GM19467 (cell line): ENCODE results near the gene EHHADH.

ENCODE experiments used
- ATAC-seq: cut with Tn5 transposase; IDR thresholded peaks from one replicate; pipeline ENCODE4 v1.9.1; 2021; ENCODE audit warnings: mild to moderate bottlenecking, moderate library complexity; ENCODE audit not compliant: unreplicated experiment

The EHHADH gene

GRCh38 chr3:185199671-185200070 lies 54.2 kb downstream of the EHHADH start:
- ATAC-seq, result no peak

- no peak for ATAC-seq
Measured at GRCh38 chr3:185199206-185199605, 54.6 kb downstream of the EHHADH start.

- ATAC-seq, result no peak
Measured at GRCh38 chr3:185197068-185197467, 56.8 kb downstream of the EHHADH start.

- ATAC-seq, result no peak
Measured at GRCh38 chr3:185195652-185196051, 58.2 kb downstream of the EHHADH start.

- ATAC-seq, result no peak
Measured at GRCh38 chr3:185188816-185189215, 65.0 kb downstream of the EHHADH start.

GRCh38 chr3:185187391-185187790 lies 66.5 kb downstream of the EHHADH start:
- no peak for ATAC-seq

- no peak for ATAC-seq
Measured at GRCh38 chr3:185176750-185177359, 77.0 kb downstream of the EHHADH start.

GRCh38 chr3:185175370-185175987 lies 78.4 kb downstream of the EHHADH start:
- ATAC-seq, result peak; percentile 62

- ATAC-seq, result no peak
Measured at GRCh38 chr3:185172086-185173049, 81.5 kb downstream of the EHHADH start.

- ATAC-seq, result no peak
Measured at GRCh38 chr3:185164428-185165217, 89.2 kb downstream of the EHHADH start.

- no peak for ATAC-seq
Measured at GRCh38 chr3:185162634-185163033, 91.2 kb downstream of the EHHADH start.

GRCh38 chr3:185161761-185162160 lies 92.1 kb downstream of the EHHADH start:
- ATAC-seq, result no peak

GRCh38 chr3:185157347-185157746 lies 96.5 kb downstream of the EHHADH start:
- no peak for ATAC-seq

- no peak for ATAC-seq
Measured at GRCh38 chr3:185155678-185156077, 98.2 kb downstream of the EHHADH start.

- ATAC-seq, result no peak
Measured at GRCh38 chr3:185153861-185154629, 99.8 kb downstream of the EHHADH start.

- no peak for ATAC-seq
Measured at GRCh38 chr3:185153171-185153771, 100.6 kb downstream of the EHHADH start.

GRCh38 chr3:185152410-185153170 lies 101.3 kb downstream of the EHHADH start, which contains the start of gene C3orf70:
Gene C3orf70, minus strand, starts transcription at chr3:185153060. Its CDS starts 237 bp downstream, at chr3:185152823.
- ATAC-seq, result no peak

GRCh38 chr3:185151964-185152409 lies 101.9 kb downstream of the EHHADH start:
- no peak for ATAC-seq
